NCI-H1092 treated with DMSO at 0.1 percent for 48 hours (cell line): ENCODE data around the gene CHN2.

Source experiments
- DNase-seq: peaks from one replicate; lab custom pipeline; 2025; lab: John Stamatoyannopoulos, UW

Gene CHN2

GRCh38 chr7:29285444-29285793 is 90.8 kb downstream of the CHN2 start:
- no peak for DNase-seq

GRCh38 chr7:29285861-29286260 is 91.3 kb downstream of the CHN2 start:
- DNase-seq = no peak

- DNase-seq = no peak
Observed at GRCh38 chr7:29287366-29287765, 92.8 kb downstream of the CHN2 start.

- peak; percentile 76 for DNase-seq
Observed at GRCh38 chr7:29288181-29289091, 93.9 kb downstream of the CHN2 start.

- DNase-seq = peak; percentile 94
Observed at GRCh38 chr7:29289156-29290021, 94.8 kb downstream of the CHN2 start.

- DNase-seq = no peak
Observed at GRCh38 chr7:29290829-29291228, 96.3 kb downstream of the CHN2 start.

GRCh38 chr7:29291723-29292618 is 97.4 kb downstream of the CHN2 start:
- DNase-seq = no peak

- no peak for DNase-seq
Observed at GRCh38 chr7:29292886-29293658, 98.5 kb downstream of the CHN2 start.

GRCh38 chr7:29296421-29296820 is 101.8 kb downstream of the CHN2 start:
- DNase-seq = no peak

GRCh38 chr7:29297194-29297890 is 102.8 kb downstream of the CHN2 start:
- no peak for DNase-seq

GRCh38 chr7:29299086-29299485 is 104.5 kb downstream of the CHN2 start:
- no peak for DNase-seq

GRCh38 chr7:29300026-29300480 is 105.5 kb downstream of the CHN2 start:
- DNase-seq = no peak

- DNase-seq = no peak
Observed at GRCh38 chr7:29300649-29301048, 106.1 kb downstream of the CHN2 start.

- DNase-seq = no peak
Observed at GRCh38 chr7:29302666-29303395, 108.3 kb downstream of the CHN2 start.

GRCh38 chr7:29304756-29305155 is 110.2 kb downstream of the CHN2 start:
- no peak for DNase-seq

- DNase-seq = no peak
Observed at GRCh38 chr7:29306319-29306991, 111.9 kb downstream of the CHN2 start.

GRCh38 chr7:29308424-29308823 is 113.8 kb downstream of the CHN2 start:
- no peak for DNase-seq

GRCh38 chr7:29309041-29309854 is 114.7 kb downstream of the CHN2 start:
- DNase-seq = no peak
